NT2/D1 (cell line): ENCODE results near the gene RNASE3.
"Not testable (repeated sequence)": the region's sequence is repeated elsewhere in the genome, so short reads cannot be mapped to it uniquely, and the experiment has no call there.

ENCODE experiments used
- DNase-seq: peaks from one replicate; pipeline ENCODE4 v3.0.0-alpha.2; 2011; ENCODE audit warnings: low read depth, low spot score
- H3K27me3 ChIP-seq: 2 replicates; pipeline ENCODE4 v1.6.0; 2011; ENCODE audit warnings: mild to moderate bottlenecking; ENCODE audit not compliant: insufficient read length, insufficient read depth
- H3K36me3 ChIP-seq: 2 replicates; pipeline ENCODE4 v1.6.1; 2011; ENCODE audit warnings: mild to moderate bottlenecking, low read length, mixed read lengths; ENCODE audit not compliant: insufficient read depth, insufficient read length
- H3K4me1 ChIP-seq: 2 replicates; pipeline ENCODE4 v1.5.1; 2011; ENCODE audit not compliant: insufficient read depth, insufficient read length
- H3K4me3 ChIP-seq: 2 replicates; pipeline ENCODE4 v1.5.1; 2011; ENCODE audit warnings: low read depth; ENCODE audit not compliant: insufficient read length
- H3K9ac ChIP-seq: 2 replicates; pipeline ENCODE4 v1.6.0; 2011; ENCODE audit warnings: low read depth; ENCODE audit not compliant: insufficient read length
- H3K9me3 ChIP-seq: 2 replicates; pipeline ENCODE4 v1.5.1; 2011; ENCODE audit warnings: mild to moderate bottlenecking, low read length; ENCODE audit not compliant: insufficient read depth
- SUZ12 ChIP-seq: IDR thresholded peaks from 2 replicates; pipeline ENCODE4 v1.6.1; 2011; ENCODE audit not compliant: insufficient read length, insufficient read depth; ENCODE audit errors: extremely low read depth
- YY1 ChIP-seq: IDR thresholded peaks from 2 replicates; pipeline ENCODE4 v1.6.1; 2011; ENCODE audit not compliant: insufficient read length, insufficient read depth
- ZNF274 ChIP-seq: IDR thresholded peaks from 2 replicates; pipeline ENCODE4 v1.6.1; 2011; ENCODE audit warnings: mild to moderate bottlenecking, low read depth, low read length

The RNASE3 gene

DNA sequence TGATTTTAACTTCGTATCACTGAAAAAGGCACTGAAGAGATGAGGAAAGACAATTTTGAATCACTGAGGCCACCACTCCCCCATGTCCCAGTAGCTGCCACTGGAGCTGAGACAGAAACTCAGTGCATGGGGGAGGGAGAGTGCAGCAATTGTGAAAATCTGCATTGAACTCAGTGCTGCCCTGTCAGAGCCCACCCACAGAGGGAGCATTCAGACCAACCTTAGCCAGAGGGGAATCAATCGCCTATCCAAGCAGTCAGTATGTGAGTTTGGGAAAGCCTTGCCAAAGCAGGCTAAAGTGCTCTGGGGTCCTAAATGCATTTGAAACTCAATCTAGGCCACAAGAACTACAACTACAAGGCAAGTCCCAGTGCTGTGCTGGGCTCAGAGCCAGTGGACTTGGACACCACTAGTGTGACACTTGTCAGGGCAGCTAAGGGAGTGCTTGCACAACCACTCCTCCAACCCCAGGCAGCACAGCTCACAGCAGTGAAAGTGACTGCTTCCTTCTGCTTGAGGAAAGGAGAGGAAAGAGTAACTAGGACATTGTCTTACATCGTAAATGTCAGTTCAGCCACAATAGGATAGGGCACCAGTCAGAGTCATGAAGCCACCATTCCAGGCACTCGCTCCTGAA, 13.3 kb downstream of the RNASE3 start:
- H3K9ac ChIP-seq: no peak overlapping the region
- no peaks in the 10 kb centered on the region for H3K9me3 ChIP-seq
- peak; percentile 36 for DNase-seq
- H3K27me3 ChIP-seq: no peaks in the 10 kb centered on the region
- no peaks in the 10 kb centered on the region for H3K36me3 ChIP-seq
- TF ChIP-seq SUZ12 (no peak), ZNF274 (no peak), YY1 (no peak)
- no peak overlapping the region for H3K4me3 ChIP-seq
- peaks cover 3% of the 10 kb centered on the region for H3K4me1 ChIP-seq

DNA sequence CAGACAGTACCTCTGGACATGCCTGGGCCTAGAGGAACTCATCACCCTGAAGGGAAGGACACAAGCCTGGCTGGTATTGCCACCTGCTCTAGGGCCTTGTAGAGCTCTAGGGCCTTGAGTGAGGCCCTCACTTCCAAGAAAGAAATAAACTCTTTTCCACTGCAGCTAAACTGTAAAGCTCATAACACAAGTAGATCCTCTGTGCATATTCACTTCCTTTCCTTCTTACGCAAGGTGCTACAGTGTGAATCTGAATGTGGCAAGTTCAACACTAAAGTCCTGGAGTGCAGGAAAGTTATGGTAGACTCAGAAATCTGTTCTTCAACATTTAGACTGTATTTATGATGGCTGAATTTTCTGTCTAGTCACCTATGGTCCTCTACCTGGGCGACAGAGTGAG, 14.5 kb downstream of the RNASE3 start:
- DNase-seq: no peak
- Histone ChIP-seq H3K9ac (no peak overlapping the region), H3K36me3 (no peaks in the 10 kb centered on the region), H3K9me3 (no peaks in the 10 kb centered on the region), H3K27me3 (no peaks in the 10 kb centered on the region), H3K4me1 (peaks cover 3% of the 10 kb centered on the region), H3K4me3 (no peak overlapping the region)
- TF ChIP-seq YY1 (no peak), ZNF274 (no peak), SUZ12 (no peak)

DNA sequence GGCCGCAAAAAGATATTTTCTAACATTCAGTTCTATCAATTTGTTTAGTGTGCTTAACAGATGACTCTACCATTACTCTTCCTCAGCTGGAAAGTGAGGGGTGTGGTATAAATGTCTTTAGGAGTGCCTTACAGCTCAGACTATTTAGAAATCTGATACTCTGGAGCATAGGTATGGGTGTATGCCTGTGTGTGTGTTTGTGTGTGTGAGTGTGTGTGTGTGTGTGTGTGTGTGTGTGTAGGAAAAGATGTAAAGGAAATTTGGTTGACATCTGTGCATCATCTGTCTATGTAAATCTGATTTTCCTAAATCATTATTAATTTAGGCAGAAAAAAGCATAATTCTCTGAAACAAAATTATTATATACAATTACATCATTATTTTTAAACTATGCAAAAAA, 16.0 kb downstream of the RNASE3 start:
- peaks cover 3% of the 10 kb centered on the region for H3K4me1 ChIP-seq
- H3K27me3 ChIP-seq: no peaks in the 10 kb centered on the region
- H3K9ac ChIP-seq: no peak overlapping the region
- H3K9me3 ChIP-seq: no peaks in the 10 kb centered on the region
- TF ChIP-seq SUZ12: no peak
- TF ChIP-seq ZNF274: no peak
- TF ChIP-seq YY1: no peak
- H3K36me3 ChIP-seq: no peaks in the 10 kb centered on the region
- no peak for DNase-seq
- H3K4me3 ChIP-seq: no peak overlapping the region

DNA sequence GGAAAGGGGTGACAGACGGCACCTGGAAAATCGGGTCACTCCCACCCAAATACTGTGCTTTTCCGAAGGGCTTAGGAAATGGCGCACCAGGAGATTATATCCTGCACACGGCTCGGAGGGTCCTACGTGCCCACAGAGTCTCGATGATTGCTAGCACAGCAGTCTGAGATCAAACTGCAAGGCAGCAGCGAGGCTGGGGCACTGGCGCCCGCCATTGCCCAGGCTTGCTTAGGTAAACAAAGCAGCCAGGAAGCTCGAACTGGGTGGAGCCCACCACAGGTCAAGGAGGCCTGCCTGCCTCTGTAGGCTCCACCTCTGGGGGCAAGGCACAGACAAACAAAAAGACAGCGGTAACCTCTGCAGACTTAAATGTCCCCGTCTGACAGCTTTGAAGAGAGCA, 19.6 kb downstream of the RNASE3 start:
- not testable (repeated sequence) for H3K27me3 ChIP-seq, H3K4me1 ChIP-seq, H3K9ac ChIP-seq, H3K36me3 ChIP-seq, H3K9me3 ChIP-seq, H3K4me3 ChIP-seq, DNase-seq

DNA sequence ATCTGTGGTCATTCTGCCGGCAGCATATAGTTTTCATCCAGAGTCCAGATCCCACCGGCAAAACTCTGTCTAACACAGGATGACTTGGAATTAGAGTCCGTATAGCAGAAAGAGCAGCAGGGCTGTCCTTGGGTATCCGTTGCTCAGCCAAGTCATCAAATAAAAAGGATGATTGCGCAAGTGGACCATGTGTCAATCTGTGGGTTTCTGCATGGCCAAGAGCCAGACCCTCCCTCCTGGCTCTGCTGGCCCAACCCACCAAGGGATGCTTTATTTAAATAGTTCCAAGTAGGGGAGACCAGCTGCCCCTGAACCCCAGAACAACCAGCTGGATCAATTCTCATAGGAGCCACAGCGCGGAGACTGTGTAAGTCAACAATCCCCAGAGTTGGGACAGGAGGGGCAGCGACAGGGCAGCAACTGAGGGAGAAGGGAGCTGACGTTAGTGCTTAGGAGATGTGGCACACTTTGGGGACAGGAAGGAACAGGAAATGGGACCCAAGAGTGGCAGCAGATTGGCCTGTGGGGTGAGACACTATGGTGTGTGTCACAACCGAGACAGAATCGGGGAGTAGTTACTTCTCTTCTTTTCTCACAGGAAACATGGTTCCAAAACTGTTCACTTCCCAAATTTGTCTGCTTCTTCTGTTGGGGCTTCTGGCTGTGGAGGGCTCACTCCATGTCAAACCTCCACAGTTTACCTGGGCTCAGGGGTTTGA, 28.0 kb downstream of the RNASE3 start:
- H3K27me3 ChIP-seq, H3K36me3 ChIP-seq, H3K4me3 ChIP-seq, H3K9me3 ChIP-seq, H3K4me1 ChIP-seq, DNase-seq, H3K9ac ChIP-seq: not testable (repeated sequence)

DNA sequence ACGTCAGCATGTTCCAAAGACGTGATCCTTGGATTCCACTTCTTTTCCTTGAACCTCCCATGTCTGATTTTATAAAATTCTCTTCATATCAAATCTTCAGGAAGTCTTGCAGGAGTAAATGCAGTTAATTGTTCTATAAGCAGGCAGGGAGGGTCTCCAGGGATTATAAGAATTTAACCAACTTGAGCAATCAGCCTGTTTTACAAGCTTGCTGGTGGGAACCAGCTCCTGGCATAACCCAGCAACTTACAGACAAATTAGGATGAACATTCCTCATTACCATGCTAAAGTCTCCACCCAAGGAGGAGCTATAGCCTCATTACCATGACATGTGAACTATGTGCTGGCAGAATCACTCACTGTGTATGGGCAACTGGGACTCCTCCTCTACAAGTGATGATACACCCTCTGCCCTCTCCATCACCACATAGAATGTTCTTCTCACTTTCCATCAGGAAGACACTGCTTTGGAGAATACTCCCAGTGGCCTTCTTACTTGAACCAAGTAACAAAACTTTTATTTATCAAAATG, 32.6 kb downstream of the RNASE3 start:
- H3K36me3 ChIP-seq, H3K9me3 ChIP-seq, DNase-seq, H3K4me3 ChIP-seq, H3K4me1 ChIP-seq, H3K27me3 ChIP-seq, H3K9ac ChIP-seq: not testable (repeated sequence)

DNA sequence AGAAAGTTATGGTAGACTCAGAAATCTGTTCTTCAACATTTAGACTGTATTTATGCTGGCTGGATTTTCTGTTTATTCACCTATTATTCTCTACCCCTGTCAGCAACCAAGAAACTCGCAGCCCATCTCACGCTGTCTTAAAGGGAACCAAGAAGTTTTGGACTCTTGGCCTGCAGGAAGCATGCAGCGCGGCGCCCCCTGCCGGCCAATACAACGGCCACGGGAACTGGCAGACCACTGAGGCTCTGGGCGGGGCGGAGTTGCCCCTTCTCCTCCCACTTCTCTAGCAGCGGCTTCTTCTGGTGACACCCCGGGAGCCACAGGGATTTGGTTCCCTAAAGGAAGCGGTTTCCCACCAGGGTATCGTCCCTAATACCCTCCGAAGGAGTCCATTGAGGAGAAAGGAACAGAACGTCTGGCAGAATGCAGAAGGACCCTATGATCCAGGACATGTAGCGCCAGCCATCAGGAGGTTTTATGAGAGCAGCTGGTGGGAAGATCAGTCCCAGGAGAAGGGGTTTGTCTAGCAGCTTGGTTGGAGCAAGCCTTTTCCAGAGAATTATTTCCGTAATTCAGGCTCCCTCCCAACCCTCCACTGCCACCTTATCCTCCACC, 43.1 kb downstream of the RNASE3 start:
- no peak for TF ChIP-seq YY1
- no peak for TF ChIP-seq ZNF274
- no peak for TF ChIP-seq SUZ12
- H3K27me3 ChIP-seq: no peaks in the 10 kb centered on the region
- H3K9me3 ChIP-seq: no peaks in the 10 kb centered on the region
- H3K4me1 ChIP-seq: no peaks in the 10 kb centered on the region
- peak; percentile 18 for DNase-seq
- no peak overlapping the region for H3K9ac ChIP-seq
- no peaks in the 10 kb centered on the region for H3K36me3 ChIP-seq
- H3K4me3 ChIP-seq: no peak overlapping the region
